ENCODE results near the gene LBHD1.

Gene LBHD1

GRCh38 chr11:62615521-62615920 is 56.5 kb downstream of the LBHD1 start:
- no peak for DNase-seq (ENCODE audit: low read depth)

DNA sequence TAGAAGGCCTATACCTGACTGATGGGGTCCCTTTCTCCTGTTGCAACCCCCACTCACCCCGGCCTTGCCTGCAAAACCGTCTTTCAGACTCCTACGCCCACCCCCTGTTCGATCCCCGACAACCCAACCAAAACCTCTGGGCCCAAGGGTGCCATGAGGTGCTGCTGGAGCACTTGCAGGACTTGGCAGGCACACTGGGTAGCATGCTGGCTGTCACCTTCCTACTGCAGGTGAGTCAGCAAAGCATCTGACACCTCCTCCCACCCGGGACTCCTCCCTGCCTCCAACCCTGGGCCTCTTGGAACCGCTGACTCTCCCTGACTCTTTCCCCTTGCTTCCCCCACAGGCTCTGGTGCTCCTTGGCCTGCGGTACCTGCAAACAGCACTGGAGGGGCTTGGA is 57.8 kb downstream of the LBHD1 start:
- DNase-seq (ENCODE audit: low read depth), result peak; percentile 38

DNA sequence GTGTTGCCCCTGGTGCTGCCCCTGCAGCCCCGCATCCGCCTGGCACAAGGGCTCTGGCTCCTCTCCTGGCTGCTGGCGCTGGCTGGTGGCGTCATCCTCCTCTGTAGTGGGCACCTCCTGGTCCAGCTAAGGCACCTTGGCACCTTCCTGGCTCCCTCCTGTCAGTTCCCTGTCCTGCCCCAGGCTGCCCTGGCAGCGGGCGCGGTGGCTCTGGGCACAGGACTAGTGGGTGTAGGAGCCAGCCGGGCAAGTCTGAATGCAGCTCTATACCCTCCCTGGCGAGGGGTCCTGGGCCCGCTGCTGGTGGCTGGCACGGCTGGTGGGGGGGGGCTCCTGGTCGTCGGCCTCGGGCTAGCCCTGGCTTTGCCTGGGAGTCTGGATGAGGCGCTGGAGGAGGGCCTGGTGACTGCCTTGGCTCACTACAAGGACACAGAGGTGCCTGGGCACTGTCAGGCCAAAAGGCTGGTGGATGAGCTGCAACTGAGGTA is 58.7 kb downstream of the LBHD1 start:
- no peak for DNase-seq (ENCODE audit: low read depth)

Measured in activated T-helper 9 cell treated with anti-CD3 and anti-CD28 coated beads, Interleukin-2, amount 50 U/mL, for 16 hours (primary cell).